Neutrophil (primary cell): Measurements from ENCODE around the gene PRKG1.

ENCODE experiments used
- H3K27ac ChIP-seq: fragments of 200-600 bp; sonication (generic); 2 replicates; pipeline ENCODE4 v1.5.1; 2016; ENCODE audit warnings: mild to moderate bottlenecking, moderate library complexity
- H3K27me3 ChIP-seq: fragments of 200-600 bp; sonication (generic); 2 replicates; pipeline ENCODE4 v1.6.0; 2016; ENCODE audit warnings: mild to moderate bottlenecking
- H3K36me3 ChIP-seq: fragments of 200-600 bp; sonication (generic); 2 replicates; pipeline ENCODE4 v1.5.1; 2017
- H3K4me1 ChIP-seq, 2 experiments: fragments of 200-600 bp in 1 of 2; sonication (generic) in 1 of 2; 1 replicate in 1 of 2; 2 replicates in 1 of 2; pipeline versions ENCODE4 v1.5.1 to v1.6.1; 2013 to 2016; ENCODE audit warnings: low read depth in 1 of 2, low read length in 1 of 2, mild to moderate bottlenecking in 1 of 2, moderate library complexity in 1 of 2; ENCODE audit not compliant: control insufficient read depth in 1 of 2, insufficient read depth in 1 of 2
- H3K4me3 ChIP-seq, 2 experiments: fragments of 200-600 bp in 1 of 2; sonication (generic) in 1 of 2; 1 replicate in 1 of 2; 2 replicates in 1 of 2; pipeline ENCODE4 v1.5.1; 2013 to 2016; ENCODE audit warnings: low read depth in 1 of 2, low read length in 1 of 2, mild to moderate bottlenecking in 1 of 2, moderate library complexity in 1 of 2
- H3K9me3 ChIP-seq: fragments of 200-600 bp; sonication (generic); 2 replicates; pipeline ENCODE4 v1.5.1; 2016
- TF ChIP-seq, protein P1 (sequence below): fragments of 200-600 bp; sonication (generic); IDR thresholded peaks from 2 replicates; pipeline ENCODE4 v1.5.1; 2016; ENCODE audit warnings: antibody characterized with exemption

PRKG1 gene

GRCh38 chr10:51342381-51342780 lies 268.1 kb downstream of the PRKG1 start:
- Histone ChIP-seq H3K4me3 (no peak overlapping the region), H3K27ac (no peak overlapping the region), H3K36me3 (no peaks in the 10 kb centered on the region), H3K27me3 (no peaks in the 10 kb centered on the region), H3K4me1 (no peaks in the 10 kb centered on the region), H3K9me3 (no peaks in the 10 kb centered on the region)
- TF ChIP-seq, protein P1, sequence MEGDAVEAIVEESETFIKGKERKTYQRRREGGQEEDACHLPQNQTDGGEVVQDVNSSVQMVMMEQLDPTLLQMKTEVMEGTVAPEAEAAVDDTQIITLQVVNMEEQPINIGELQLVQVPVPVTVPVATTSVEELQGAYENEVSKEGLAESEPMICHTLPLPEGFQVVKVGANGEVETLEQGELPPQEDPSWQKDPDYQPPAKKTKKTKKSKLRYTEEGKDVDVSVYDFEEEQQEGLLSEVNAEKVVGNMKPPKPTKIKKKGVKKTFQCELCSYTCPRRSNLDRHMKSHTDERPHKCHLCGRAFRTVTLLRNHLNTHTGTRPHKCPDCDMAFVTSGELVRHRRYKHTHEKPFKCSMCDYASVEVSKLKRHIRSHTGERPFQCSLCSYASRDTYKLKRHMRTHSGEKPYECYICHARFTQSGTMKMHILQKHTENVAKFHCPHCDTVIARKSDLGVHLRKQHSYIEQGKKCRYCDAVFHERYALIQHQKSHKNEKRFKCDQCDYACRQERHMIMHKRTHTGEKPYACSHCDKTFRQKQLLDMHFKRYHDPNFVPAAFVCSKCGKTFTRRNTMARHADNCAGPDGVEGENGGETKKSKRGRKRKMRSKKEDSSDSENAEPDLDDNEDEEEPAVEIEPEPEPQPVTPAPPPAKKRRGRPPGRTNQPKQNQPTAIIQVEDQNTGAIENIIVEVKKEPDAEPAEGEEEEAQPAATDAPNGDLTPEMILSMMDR = no peak

DNA sequence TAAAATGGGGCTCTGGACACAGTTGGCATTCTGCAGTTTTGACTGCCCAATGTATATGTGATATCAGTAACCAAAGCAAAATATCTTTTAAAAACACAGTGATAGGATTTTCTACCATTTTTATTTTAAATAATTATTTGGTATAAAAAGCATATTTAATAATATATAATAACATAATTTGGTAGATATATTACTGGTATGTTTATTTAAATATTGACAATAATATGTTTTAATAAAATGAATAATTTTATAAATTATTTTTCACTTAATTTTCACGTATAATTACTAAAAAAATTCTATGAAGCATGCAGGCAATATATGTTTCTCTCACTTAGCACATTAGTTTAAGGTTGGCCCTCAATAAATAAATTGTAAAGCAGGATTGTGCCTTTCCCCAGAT lies 269.1 kb downstream of the PRKG1 start:
- Histone ChIP-seq H3K27ac (no peak overlapping the region), H3K4me1 (no peaks in the 10 kb centered on the region), H3K4me3 (no peak overlapping the region), H3K36me3 (no peaks in the 10 kb centered on the region), H3K9me3 (no peaks in the 10 kb centered on the region), H3K27me3 (no peaks in the 10 kb centered on the region)
- TF ChIP-seq, protein P1 = no peak

DNA sequence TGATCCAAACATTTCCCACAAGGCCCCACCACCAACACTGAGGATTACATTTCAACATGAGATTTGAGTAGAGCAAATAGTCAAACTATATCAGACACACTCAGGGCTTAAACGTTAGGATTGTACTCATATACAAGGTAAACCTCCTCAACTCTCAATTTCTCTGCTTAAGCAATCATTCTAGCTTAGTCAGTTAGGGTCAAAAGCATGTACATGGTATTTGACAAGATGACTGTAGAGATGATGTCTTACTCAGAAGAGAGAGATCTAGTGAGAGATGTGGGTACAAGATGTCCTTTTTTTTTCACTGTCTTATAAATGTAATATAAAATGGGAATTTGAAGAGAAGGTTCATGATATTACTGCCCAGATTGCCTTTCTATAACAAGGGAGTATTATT lies 270.1 kb downstream of the PRKG1 start:
- H3K4me1 ChIP-seq = no peaks in the 10 kb centered on the region

GRCh38 chr10:51348622-51349021 lies 274.3 kb downstream of the PRKG1 start:
- no peak overlapping the region for H3K27ac ChIP-seq
- TF ChIP-seq, protein P1 = no peak
- no peaks in the 10 kb centered on the region for H3K27me3 ChIP-seq
- H3K4me3 ChIP-seq = no peak overlapping the region
- no peaks in the 10 kb centered on the region for H3K4me1 ChIP-seq
- no peaks in the 10 kb centered on the region for H3K36me3 ChIP-seq
- no peaks in the 10 kb centered on the region for H3K9me3 ChIP-seq

More for the DNA sequence above, 270.1 kb downstream of the PRKG1 start:
- H3K4me3 ChIP-seq = no peak overlapping the region
- H3K27ac ChIP-seq = no peak overlapping the region
- no peaks in the 10 kb centered on the region for H3K36me3 ChIP-seq
- TF ChIP-seq, protein P1 = no peak
- H3K27me3 ChIP-seq = no peaks in the 10 kb centered on the region
- no peaks in the 10 kb centered on the region for H3K9me3 ChIP-seq

GRCh38 chr10:51357170-51357569 lies 282.9 kb downstream of the PRKG1 start:
- H3K4me3 ChIP-seq = no peak overlapping the region
- TF ChIP-seq, protein P1 = no peak
- no peaks in the 10 kb centered on the region for H3K9me3 ChIP-seq
- no peaks in the 10 kb centered on the region for H3K4me1 ChIP-seq
- H3K36me3 ChIP-seq = no peaks in the 10 kb centered on the region
- H3K27ac ChIP-seq = no peak overlapping the region
- H3K27me3 ChIP-seq = no peaks in the 10 kb centered on the region

DNA sequence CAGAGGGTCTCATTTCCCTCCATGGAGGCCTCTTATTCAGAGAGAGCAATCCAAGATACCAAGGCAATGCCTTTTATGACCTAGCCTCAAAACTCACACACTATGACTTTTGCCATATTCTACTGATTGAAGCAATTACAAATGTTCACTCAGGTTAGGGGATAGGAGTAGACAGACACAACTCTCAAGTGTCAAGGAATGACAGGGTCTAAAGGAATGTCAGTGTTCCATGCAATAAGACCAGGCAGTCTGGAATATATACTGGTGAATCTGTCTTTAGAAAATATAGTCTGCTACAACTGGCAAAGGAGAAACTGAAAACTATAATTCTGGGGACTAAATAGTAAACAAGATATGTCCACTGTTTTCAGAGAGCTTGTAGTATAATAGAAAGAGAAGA lies 283.9 kb downstream of the PRKG1 start:
- TF ChIP-seq, protein P1 = no peak
- H3K4me3 ChIP-seq = no peak overlapping the region
- H3K27ac ChIP-seq = no peak overlapping the region

More for the DNA sequence above, 283.9 kb downstream of the PRKG1 start:
- Histone ChIP-seq H3K36me3 (no peaks in the 10 kb centered on the region), H3K27me3 (no peaks in the 10 kb centered on the region), H3K9me3 (no peaks in the 10 kb centered on the region), H3K4me1 (no peaks in the 10 kb centered on the region)
